Keratinocyte (primary cell): ENCODE results near the gene SOCS3. TPM values are rescaled to one million over a fixed set of nuclear protein-coding genes. Genes with fewer than 3 reads are reported as not detected.

ENCODE experiments used
- DNase-seq: peaks from one replicate; pipeline ENCODE4 v3.0.0-alpha.2; 2011; ENCODE audit warnings: low read depth, missing footprints, low spot score
- FAIRE-seq: peaks from 2 replicates; lab custom pipeline; 2011; peaks lifted over from hg19 to GRCh38; lab: Jason Lieb, UNC
- H2AFZ ChIP-seq: 2 replicates; pipeline ENCODE4 v1.6.0; 2012; ENCODE audit warnings: low read length, control low read depth, inconsistent platforms; ENCODE audit not compliant: control insufficient read depth
- H3K27ac ChIP-seq: 2 replicates; pipeline ENCODE4 v1.5.1; 2011; ENCODE audit warnings: low read length; ENCODE audit not compliant: control insufficient read depth, insufficient read depth
- H3K27me3 ChIP-seq: 3 replicates; pipeline ENCODE4 v1.6.0; 2011; ENCODE audit warnings: low read length; ENCODE audit not compliant: control insufficient read depth, insufficient read depth; ENCODE audit errors: extremely low read depth
- H3K36me3 ChIP-seq, 2 experiments: 2 replicates in 1 of 2; 3 replicates in 1 of 2; pipeline ENCODE4 v1.5.1; 2011; ENCODE audit warnings: low read length in 2 of 2, mild to moderate bottlenecking in 1 of 2; ENCODE audit not compliant: control insufficient read depth in 2 of 2, insufficient read depth in 2 of 2; ENCODE audit errors: extremely low read depth in 1 of 2
- H3K4me1 ChIP-seq: 3 replicates; pipeline ENCODE4 v1.5.1; 2011; ENCODE audit warnings: low read length; ENCODE audit not compliant: control insufficient read depth, insufficient read depth; ENCODE audit errors: extremely low read depth
- H3K4me2 ChIP-seq: 3 replicates; pipeline ENCODE4 v1.6.0; 2011; ENCODE audit warnings: low read depth, low read length; ENCODE audit not compliant: control insufficient read depth, insufficient read depth; ENCODE audit errors: extremely low read depth
- H3K4me3 ChIP-seq, 3 experiments: fragments of 200-600 bp in 1 of 3; sonication (generic) in 1 of 3; 2 replicates in 2 of 3; 3 replicates in 1 of 3; pipeline ENCODE4 v1.5.1; 2011 to 2016; ENCODE audit warnings: low read length in 3 of 3, mild to moderate bottlenecking in 3 of 3, control low read depth in 2 of 3, inconsistent platforms in 1 of 3, low read depth in 1 of 3, mixed read lengths in 1 of 3, mixed run types in 1 of 3, moderate library complexity in 1 of 3; ENCODE audit not compliant: control insufficient read depth in 2 of 3, insufficient read depth in 2 of 3; ENCODE audit errors: extremely low read depth in 1 of 3
- H3K79me2 ChIP-seq: 2 replicates; pipeline ENCODE4 v1.6.0; 2012; ENCODE audit warnings: low read length; ENCODE audit not compliant: control insufficient read depth, insufficient read depth
- H3K9ac ChIP-seq: 3 replicates; pipeline ENCODE4 v1.6.0; 2011; ENCODE audit warnings: low read length; ENCODE audit not compliant: control insufficient read depth, insufficient read depth; ENCODE audit errors: extremely low read depth
- H3K9me1 ChIP-seq: 3 replicates; pipeline ENCODE4 v1.6.0; 2011; ENCODE audit warnings: low read length; ENCODE audit not compliant: control insufficient read depth, insufficient read depth; ENCODE audit errors: extremely low read depth
- H3K9me3 ChIP-seq: 2 replicates; pipeline ENCODE4 v1.5.1; 2012; ENCODE audit warnings: low read depth, low read length; ENCODE audit not compliant: control insufficient read depth
- H4K20me1 ChIP-seq: 3 replicates; pipeline ENCODE4 v1.6.0; 2011; ENCODE audit warnings: low read length; ENCODE audit not compliant: control insufficient read depth, insufficient read depth; ENCODE audit errors: extremely low read depth
- EZH2 ChIP-seq: IDR thresholded peaks from one replicate; pipeline ENCODE4 v1.6.1; 2012; ENCODE audit warnings: inconsistent platforms, mild to moderate bottlenecking, low read length, moderate library complexity
- dilution Hi-C: fragments of 300-500 bp; cut with MboI; formaldehyde crosslinking; loops from one replicate; pipeline ENCODE4 v1.7.0; 2020; ENCODE audit warnings: low sequenced_read_pairs; ENCODE audit not compliant: extremely low pct_ligation_motif_present
- polyA plus RNA-seq, 5 experiments: library from polyadenylated mRNA; depleted of rRNA in 3 of 5; stranded (reverse) in 3 of 5; stranded (forward) in 1 of 5; unstranded in 1 of 5; fragments of >200 nt; gene quantifications; 1 replicate in 1 of 5; 2 replicates in 3 of 5; 3 replicates in 1 of 5; pipeline versions ENCODE4 v1.2.1 to v1.2.3, GENCODE V29; 2011 to 2012; ENCODE audit warnings: missing spikeins in 2 of 5, low read depth in 1 of 5, low replicate concordance in 1 of 5
- TF ChIP-seq, protein P1 (sequence below), 3 experiments: IDR thresholded peaks in 1 of 3; conservative IDR thresholded peaks in 1 of 3; optimal IDR thresholded peaks in 1 of 3; 2 replicates in 2 of 3; 3 replicates in 1 of 3; pipeline versions ENCODE3 to v1.5.1; 2011; ENCODE audit warnings: low read length in 3 of 3, mild to moderate bottlenecking in 3 of 3, moderate library complexity in 2 of 3, control low read depth in 1 of 3, inconsistent platforms in 1 of 3; ENCODE audit not compliant: insufficient read depth in 2 of 3; ENCODE audit errors: extremely low read depth in 1 of 3

SOCS3 gene
- polyA plus RNA-seq, 1 donor (not counting 4 experiments of a cell fraction or from before 2014, with no cell fraction given): 9.4 TPM

DNA sequence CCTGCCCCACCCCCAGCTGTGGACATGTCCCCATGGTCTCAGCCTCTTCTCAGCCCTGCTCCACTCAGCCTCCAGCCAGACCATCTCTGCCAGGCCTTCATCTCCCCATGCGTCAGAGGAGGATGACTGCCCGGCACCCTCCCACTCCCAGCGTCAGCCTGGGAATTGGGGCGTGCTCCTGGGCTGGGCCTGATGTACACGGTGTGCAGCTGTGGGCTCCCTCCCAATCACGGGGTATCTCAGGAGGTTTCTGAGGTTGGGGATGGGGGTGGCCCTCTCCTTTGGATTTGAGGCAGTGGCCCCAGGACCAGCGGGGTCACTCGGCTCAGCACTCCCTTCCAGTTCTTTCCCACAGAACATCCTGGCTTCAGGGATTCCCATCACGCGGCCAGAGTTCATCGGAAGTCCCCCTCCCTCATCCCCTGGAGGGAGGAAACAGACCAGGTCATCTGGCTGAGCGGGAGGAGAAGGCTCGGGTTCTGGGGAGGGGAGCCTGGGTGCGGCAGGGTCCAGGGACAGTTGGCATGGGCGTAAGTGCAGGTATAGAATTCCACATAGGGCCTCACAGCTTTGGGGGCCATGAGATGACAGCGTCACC is 36.9 kb downstream of the SOCS3 start:
- H3K9ac ChIP-seq: no peak overlapping the region
- no peaks in the 10 kb centered on the region for H3K36me3 ChIP-seq
- FAIRE-seq (no peak), DNase-seq (no peak)
- no peaks in the 10 kb centered on the region for H3K9me1 ChIP-seq
- no peaks in the 10 kb centered on the region for H3K9me3 ChIP-seq
- dilution Hi-C loops: no loop called here
- no peak for TF ChIP-seq EZH2
- TF ChIP-seq, protein P1, sequence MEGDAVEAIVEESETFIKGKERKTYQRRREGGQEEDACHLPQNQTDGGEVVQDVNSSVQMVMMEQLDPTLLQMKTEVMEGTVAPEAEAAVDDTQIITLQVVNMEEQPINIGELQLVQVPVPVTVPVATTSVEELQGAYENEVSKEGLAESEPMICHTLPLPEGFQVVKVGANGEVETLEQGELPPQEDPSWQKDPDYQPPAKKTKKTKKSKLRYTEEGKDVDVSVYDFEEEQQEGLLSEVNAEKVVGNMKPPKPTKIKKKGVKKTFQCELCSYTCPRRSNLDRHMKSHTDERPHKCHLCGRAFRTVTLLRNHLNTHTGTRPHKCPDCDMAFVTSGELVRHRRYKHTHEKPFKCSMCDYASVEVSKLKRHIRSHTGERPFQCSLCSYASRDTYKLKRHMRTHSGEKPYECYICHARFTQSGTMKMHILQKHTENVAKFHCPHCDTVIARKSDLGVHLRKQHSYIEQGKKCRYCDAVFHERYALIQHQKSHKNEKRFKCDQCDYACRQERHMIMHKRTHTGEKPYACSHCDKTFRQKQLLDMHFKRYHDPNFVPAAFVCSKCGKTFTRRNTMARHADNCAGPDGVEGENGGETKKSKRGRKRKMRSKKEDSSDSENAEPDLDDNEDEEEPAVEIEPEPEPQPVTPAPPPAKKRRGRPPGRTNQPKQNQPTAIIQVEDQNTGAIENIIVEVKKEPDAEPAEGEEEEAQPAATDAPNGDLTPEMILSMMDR (optimal IDR thresholded peaks at IDR 0.05 in 1 of 3, IDR thresholded peaks at IDR 0.05 in 1 of 3, conservative IDR thresholded peaks at IDR 0.05 in 1 of 3; ENCODE audit: extremely low read depth in 1 of 3, insufficient read depth in 2 of 3, low read length in 3 of 3): no peak
- H3K4me2 ChIP-seq: no peak overlapping the region
- no peaks in the 10 kb centered on the region for H3K27me3 ChIP-seq
- no peak overlapping the region for H2AFZ ChIP-seq
- H4K20me1 ChIP-seq: no peaks in the 10 kb centered on the region
- no peaks in the 10 kb centered on the region for H3K79me2 ChIP-seq
- H3K4me3 ChIP-seq: no peak overlapping the region
- H3K4me1 ChIP-seq: peaks cover 15% of the 10 kb centered on the region
- H3K27ac ChIP-seq: no peak overlapping the region

DNA sequence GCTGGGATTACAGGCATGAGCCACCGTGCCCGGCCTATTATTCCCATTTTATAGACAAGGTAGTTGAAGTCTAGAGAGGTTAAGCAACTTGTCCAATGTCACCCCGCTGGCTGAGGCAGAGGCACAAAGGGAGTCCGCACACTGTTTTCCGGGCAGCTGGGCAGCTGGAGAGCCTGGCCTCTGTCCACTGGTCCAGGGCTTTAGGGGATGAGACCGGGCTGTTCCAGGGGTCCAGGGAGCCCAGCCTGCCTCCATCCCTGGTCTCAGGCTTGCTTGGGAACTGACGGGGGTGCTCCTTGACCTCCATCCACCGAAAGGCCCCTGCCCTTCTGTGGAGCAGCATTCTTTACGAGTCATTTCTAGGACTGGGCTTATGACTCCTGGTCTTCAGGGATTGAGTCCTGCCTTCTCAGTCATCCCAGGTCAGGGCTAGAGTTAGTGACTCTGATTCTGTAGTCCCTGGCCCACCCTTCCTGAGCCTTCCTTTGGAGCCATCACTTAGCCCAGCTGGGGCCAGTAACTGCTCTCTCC is 37.5 kb downstream of the SOCS3 start:
- Histone ChIP-seq H2AFZ (no peak overlapping the region), H3K79me2 (no peaks in the 10 kb centered on the region), H3K4me1 (peaks cover 20% of the 10 kb centered on the region), H3K27ac (no peak overlapping the region), H3K4me2 (no peak overlapping the region), H3K9me3 (no peaks in the 10 kb centered on the region), H3K36me3 (no peaks in the 10 kb centered on the region), H3K9ac (no peak overlapping the region), H3K4me3 (no peak overlapping the region), H4K20me1 (no peaks in the 10 kb centered on the region), H3K27me3 (no peaks in the 10 kb centered on the region), H3K9me1 (no peaks in the 10 kb centered on the region)
- FAIRE-seq (no peak), DNase-seq (no peak)
- no peak for TF ChIP-seq EZH2
- TF ChIP-seq, protein P1 (optimal IDR thresholded peaks at IDR 0.05 in 1 of 3, IDR thresholded peaks at IDR 0.05 in 1 of 3, conservative IDR thresholded peaks at IDR 0.05 in 1 of 3; ENCODE audit: extremely low read depth in 1 of 3, insufficient read depth in 2 of 3, low read length in 3 of 3): no peak
- dilution Hi-C loops: no loop called here
